Measurements from ENCODE around the gene KRT7. TPM values are rescaled to one million over a fixed set of nuclear protein-coding genes. Genes with fewer than 3 reads are reported as not detected.

The KRT7 gene
- polyA plus RNA-seq, 1 of the 3 experiments (the other 2 are of a cell fraction) = 5.4 TPM

DNA sequence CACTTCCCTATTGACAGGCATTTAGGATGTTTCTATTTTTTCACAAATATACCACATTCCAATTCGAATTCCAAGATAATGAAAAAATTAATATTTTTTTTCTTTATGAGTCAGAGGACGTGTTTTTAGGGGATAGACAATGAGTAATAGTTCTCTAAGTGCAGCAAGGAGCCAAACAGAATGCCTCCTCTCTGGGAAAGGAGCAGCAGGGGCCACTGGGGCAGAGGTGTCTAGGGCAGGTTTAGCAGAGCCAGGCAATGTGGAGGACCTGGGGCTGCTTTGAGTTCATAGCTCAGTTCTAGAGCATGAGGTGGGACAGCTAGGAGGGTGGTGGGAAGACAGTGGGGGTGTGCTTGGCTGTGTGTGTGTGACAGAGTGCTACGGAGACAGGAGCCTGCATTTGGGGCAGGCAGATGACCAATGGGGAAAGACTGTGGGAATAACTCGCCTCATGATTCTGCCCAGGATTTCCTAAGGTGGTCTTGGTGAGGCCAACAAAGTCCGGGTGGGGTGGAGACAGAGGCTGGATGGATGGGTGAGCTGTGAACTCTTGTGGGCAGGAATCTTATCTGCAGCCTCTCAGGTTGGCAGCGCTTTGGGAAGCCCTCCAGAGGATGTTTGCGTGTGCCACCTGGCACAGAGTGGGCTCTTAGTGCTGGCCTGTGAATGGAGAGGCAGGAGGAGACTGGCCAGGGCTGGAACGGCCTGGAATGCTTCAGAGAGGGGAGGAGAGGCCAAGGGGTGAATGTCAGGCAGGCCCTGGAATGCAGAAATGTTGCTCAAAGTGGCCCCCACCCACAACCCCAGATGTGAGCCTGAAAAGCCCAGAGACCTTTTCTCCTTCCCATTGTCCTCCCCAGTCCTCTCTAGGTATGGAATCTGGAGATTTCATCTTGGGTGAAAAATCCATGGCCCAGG lies 2.4 kb upstream of the KRT7 start:
- no peaks in the 10 kb centered on the region for H4K20me1 ChIP-seq (ENCODE audit: insufficient read depth)
- H2AFZ ChIP-seq (ENCODE audit: low read depth) = no peak overlapping the region
- H3K4me3 ChIP-seq (ENCODE audit: low read depth in 2 of 2, low read length in 1 of 2) = no peak overlapping the region
- H3K27me3 ChIP-seq (ENCODE audit: insufficient read depth) = no peaks in the 10 kb centered on the region
- peak overlapping the region; percentile 76 for H3K4me2 ChIP-seq
- WGBS (ENCODE audit: low lambda C conversion rate) = 22% methylated on average over 8 of the region's 8 CpGs
- H3K9me3 ChIP-seq = no peaks in the 10 kb centered on the region
- H3K9me2 ChIP-seq = no peaks in the 10 kb centered on the region
- H3K9ac ChIP-seq = peak overlapping the region; percentile 86
- peaks cover 0 to 19% of the 10 kb centered on the region in 2 experiments; a peak in 3 of 4 replicates for H3K4me1 ChIP-seq (ENCODE audit: control insufficient read depth in 1 of 2, insufficient read depth in 2 of 2, low read depth in 1 of 2, low read length in 1 of 2)
- POLR2A ChIA-PET = no interaction called here
- no peaks in the 10 kb centered on the region for H3K36me3 ChIP-seq (replicated peaks in 1 of 2; ENCODE audit: control insufficient read depth in 1 of 2, insufficient read depth in 2 of 2, low read length in 1 of 2)
- peak overlapping the region; percentile 1 to 97; a peak in 3 of 4 replicates for H3K27ac ChIP-seq (ENCODE audit: low read depth in 2 of 2, low read length in 1 of 2)
- CTCF ChIA-PET = interaction anchor here (0.8 to 2.3 kb wide), 7 partner anchors 8 to 97 kb away, joined by 3 to 9 read pairs (median 3); no protein-coding TSS in a partner anchor
- H3F3A ChIP-seq (replicated peaks; ENCODE audit: insufficient read depth) = peaks cover 30% of the 10 kb centered on the region
- DNase-seq = peak; percentile 23
- H3K79me2 ChIP-seq (ENCODE audit: insufficient read depth) = no peaks in the 10 kb centered on the region
- TF ChIP-seq RCOR1 (IDR thresholded peaks at IDR 0.05; ENCODE audit: low read length) (no peak), CHD2 (IDR thresholded peaks at IDR 0.05; ENCODE audit: low read length, partially characterized antibody) (no peak), EP300 (IDR thresholded peaks at IDR 0.05; ENCODE audit: borderline replicate concordance in 1 of 2, low read depth in 1 of 2, low read length in 1 of 2) (peak in 1 of 2 experiments; percentile 90; a peak in 2 of 4 replicates), FOXJ3 (CRISPR knock-in tag; IDR thresholded peaks at IDR 0.05) (no peak), MXI1 (IDR thresholded peaks at IDR 0.05; ENCODE audit: low read depth, low read length) (no peak), GATA2 (CRISPR knock-in tag; IDR thresholded peaks at IDR 0.05) (no peak), NRF1 (IDR thresholded peaks at IDR 0.05; ENCODE audit: low read depth, low read length) (no peak), RXRA (IDR thresholded peaks at IDR 0.05; ENCODE audit: borderline replicate concordance, low read depth) (peak; percentile 88), NFIC (IDR thresholded peaks at IDR 0.05; ENCODE audit: borderline replicate concordance) (peak; percentile 66), TAF1 (IDR thresholded peaks at IDR 0.05; ENCODE audit: borderline replicate concordance, low read depth, low read length) (peak; percentile 23; the same call in 1 of the 2 replicates), SIN3A (IDR thresholded peaks at IDR 0.05; ENCODE audit: borderline replicate concordance, low read depth, low read length) (no peak), FOXM1 (IDR thresholded peaks at IDR 0.05; ENCODE audit: low read depth) (no peak), ELF1 (IDR thresholded peaks at IDR 0.05) (no peak), RFX5 (IDR thresholded peaks at IDR 0.05; ENCODE audit: low read length) (no peak), SMC3 (IDR thresholded peaks at IDR 0.05; ENCODE audit: low read depth, low read length) (no peak), RAD21 (IDR thresholded peaks at IDR 0.05; ENCODE audit: low read length) (no peak), EZH2phosphoT487 (IDR thresholded peaks at IDR 0.05; ENCODE audit: borderline replicate concordance, low read depth) (no peak), YY1 (IDR thresholded peaks at IDR 0.05; ENCODE audit: low read depth) (0 out of 2 replicates have a peak, but pooled peaks have one; percentile 22), MEF2A (IDR thresholded peaks at IDR 0.05; ENCODE audit: borderline replicate concordance, low read depth) (peak; percentile 81), TEAD4 (IDR thresholded peaks at IDR 0.05; ENCODE audit: borderline replicate concordance, insufficient read depth) (peak; percentile 84), POLR2AphosphoS5 (IDR thresholded peaks at IDR 0.05; ENCODE audit: low read depth, low read length) (peak; percentile 56; the same call in 1 of the 2 replicates)
- TF ChIP-seq, protein P1, sequence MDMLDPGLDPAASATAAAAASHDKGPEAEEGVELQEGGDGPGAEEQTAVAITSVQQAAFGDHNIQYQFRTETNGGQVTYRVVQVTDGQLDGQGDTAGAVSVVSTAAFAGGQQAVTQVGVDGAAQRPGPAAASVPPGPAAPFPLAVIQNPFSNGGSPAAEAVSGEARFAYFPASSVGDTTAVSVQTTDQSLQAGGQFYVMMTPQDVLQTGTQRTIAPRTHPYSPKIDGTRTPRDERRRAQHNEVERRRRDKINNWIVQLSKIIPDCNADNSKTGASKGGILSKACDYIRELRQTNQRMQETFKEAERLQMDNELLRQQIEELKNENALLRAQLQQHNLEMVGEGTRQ (IDR thresholded peaks at IDR 0.05; ENCODE audit: borderline replicate concordance, low read depth, low read length) = no peak
- TF ChIP-seq, protein P2, sequence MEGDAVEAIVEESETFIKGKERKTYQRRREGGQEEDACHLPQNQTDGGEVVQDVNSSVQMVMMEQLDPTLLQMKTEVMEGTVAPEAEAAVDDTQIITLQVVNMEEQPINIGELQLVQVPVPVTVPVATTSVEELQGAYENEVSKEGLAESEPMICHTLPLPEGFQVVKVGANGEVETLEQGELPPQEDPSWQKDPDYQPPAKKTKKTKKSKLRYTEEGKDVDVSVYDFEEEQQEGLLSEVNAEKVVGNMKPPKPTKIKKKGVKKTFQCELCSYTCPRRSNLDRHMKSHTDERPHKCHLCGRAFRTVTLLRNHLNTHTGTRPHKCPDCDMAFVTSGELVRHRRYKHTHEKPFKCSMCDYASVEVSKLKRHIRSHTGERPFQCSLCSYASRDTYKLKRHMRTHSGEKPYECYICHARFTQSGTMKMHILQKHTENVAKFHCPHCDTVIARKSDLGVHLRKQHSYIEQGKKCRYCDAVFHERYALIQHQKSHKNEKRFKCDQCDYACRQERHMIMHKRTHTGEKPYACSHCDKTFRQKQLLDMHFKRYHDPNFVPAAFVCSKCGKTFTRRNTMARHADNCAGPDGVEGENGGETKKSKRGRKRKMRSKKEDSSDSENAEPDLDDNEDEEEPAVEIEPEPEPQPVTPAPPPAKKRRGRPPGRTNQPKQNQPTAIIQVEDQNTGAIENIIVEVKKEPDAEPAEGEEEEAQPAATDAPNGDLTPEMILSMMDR (IDR thresholded peaks at IDR 0.05) = no peak
- TF ChIP-seq, protein P3, sequence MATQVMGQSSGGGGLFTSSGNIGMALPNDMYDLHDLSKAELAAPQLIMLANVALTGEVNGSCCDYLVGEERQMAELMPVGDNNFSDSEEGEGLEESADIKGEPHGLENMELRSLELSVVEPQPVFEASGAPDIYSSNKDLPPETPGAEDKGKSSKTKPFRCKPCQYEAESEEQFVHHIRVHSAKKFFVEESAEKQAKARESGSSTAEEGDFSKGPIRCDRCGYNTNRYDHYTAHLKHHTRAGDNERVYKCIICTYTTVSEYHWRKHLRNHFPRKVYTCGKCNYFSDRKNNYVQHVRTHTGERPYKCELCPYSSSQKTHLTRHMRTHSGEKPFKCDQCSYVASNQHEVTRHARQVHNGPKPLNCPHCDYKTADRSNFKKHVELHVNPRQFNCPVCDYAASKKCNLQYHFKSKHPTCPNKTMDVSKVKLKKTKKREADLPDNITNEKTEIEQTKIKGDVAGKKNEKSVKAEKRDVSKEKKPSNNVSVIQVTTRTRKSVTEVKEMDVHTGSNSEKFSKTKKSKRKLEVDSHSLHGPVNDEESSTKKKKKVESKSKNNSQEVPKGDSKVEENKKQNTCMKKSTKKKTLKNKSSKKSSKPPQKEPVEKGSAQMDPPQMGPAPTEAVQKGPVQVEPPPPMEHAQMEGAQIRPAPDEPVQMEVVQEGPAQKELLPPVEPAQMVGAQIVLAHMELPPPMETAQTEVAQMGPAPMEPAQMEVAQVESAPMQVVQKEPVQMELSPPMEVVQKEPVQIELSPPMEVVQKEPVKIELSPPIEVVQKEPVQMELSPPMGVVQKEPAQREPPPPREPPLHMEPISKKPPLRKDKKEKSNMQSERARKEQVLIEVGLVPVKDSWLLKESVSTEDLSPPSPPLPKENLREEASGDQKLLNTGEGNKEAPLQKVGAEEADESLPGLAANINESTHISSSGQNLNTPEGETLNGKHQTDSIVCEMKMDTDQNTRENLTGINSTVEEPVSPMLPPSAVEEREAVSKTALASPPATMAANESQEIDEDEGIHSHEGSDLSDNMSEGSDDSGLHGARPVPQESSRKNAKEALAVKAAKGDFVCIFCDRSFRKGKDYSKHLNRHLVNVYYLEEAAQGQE (IDR thresholded peaks at IDR 0.05; ENCODE audit: low read depth, low read length) = no peak
- TF ChIP-seq, protein P4, sequence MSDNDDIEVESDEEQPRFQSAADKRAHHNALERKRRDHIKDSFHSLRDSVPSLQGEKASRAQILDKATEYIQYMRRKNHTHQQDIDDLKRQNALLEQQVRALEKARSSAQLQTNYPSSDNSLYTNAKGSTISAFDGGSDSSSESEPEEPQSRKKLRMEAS (IDR thresholded peaks at IDR 0.05; ENCODE audit: low read depth) = no peak
- TF ChIP-seq, protein P5, sequence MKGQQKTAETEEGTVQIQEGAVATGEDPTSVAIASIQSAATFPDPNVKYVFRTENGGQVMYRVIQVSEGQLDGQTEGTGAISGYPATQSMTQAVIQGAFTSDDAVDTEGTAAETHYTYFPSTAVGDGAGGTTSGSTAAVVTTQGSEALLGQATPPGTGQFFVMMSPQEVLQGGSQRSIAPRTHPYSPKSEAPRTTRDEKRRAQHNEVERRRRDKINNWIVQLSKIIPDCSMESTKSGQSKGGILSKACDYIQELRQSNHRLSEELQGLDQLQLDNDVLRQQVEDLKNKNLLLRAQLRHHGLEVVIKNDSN (IDR thresholded peaks at IDR 0.05; ENCODE audit: borderline replicate concordance, low read depth) = no peak

Measured in SK-N-SH (cell line).